ENCODE data around the gene CATSPERE.
"Not testable (repeated sequence)": the region's sequence is repeated elsewhere in the genome, so short reads cannot be mapped to it uniquely, and the experiment has no call there.

Gene CATSPERE

DNA sequence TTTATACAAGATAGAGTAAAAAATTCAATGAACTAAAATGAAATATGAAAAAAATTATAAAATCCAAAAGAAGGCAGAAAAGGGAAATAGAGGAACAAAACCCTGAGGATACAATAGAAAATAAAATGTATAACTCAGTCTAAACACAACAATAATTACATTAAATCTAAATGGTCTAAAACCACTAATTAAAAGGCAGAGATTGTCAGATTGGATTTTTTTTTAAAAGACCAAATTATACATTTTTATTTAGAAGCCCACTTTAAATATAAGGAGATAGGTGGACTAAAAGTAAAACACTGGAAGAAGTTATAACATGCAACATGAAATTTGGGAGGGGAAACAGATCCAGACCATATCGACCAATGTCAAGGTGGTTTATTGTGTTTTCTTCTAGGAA lies 95.2 kb downstream of the CATSPERE start:
- no peak for DNase-seq

DNA sequence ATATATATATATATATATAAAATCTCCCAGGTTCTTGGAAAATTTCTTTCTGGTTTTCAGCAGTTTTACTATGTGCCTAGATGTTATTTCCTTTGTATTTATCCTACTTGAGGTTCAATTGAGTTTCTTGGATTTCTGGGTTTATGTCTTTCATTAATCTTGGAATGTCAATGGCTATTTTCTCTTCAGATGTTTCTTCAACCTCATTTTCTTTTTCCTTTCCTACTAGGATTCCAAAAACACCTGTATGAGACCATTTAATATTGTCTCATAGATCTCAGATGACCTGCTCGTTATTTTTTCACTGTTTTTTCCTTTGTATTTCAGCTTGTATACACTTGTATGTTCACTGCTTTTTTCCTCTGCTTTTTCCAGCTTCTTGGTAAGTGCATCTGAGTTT lies 96.5 kb downstream of the CATSPERE start:
- DNase-seq: no peak

DNA sequence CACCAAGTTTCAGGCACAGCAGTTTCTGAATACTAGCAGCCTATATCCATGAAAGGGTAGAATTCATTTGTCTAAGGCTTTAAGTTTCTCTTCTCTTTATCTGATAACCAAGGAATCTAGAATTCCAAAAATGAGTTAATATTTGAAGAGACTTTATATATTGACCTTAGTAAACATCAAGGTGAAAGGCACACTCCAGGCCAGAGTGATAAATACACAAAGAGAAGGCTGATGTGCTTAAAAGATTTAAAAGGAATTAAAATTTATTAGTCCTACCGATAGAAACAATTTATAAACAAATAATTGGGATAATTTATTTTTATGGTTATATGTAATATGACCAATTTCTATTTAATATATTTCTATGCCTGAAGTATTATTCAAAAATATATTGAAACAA lies 98.5 kb downstream of the CATSPERE start:
- DNase-seq: no peak

DNA sequence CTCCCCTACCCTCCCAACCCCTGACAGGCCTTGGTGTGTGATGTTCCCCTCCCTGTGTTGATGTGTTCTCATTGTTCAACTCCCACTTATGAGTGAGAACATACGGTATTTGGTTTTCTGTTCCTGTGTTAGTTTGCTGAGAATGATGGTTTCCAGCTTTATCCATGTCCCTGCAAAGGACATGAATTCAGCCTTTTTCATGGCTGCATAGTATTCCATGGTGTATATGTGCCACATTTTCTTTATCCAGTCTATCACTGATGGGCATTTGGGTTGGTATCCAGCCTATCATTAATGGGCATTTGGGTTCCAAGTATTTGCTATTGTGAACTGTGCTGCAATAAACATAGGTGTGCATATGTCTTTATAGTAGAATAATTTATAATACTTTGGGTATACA lies 101.8 kb downstream of the CATSPERE start:
- not testable (repeated sequence) for DNase-seq

DNA sequence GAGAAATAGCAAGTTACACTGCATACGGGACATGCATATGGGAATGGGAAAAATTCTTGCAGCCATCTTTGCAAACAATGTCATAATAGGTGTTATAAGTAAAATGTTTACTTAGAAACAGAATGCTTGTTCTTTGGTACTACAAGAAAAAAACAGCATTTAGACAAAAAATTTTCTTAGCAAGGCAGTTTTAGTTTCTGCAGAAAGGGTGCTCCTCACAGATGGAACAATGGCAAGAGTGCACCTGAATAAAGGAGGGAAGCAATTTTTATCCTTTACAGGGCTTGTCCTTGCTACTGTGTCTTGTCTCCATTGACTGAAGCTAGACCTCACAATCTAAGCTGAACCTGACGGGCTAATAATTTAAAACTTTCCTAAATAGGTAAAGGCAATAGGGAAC lies 112.7 kb downstream of the CATSPERE start:
- no peak for DNase-seq

DNA sequence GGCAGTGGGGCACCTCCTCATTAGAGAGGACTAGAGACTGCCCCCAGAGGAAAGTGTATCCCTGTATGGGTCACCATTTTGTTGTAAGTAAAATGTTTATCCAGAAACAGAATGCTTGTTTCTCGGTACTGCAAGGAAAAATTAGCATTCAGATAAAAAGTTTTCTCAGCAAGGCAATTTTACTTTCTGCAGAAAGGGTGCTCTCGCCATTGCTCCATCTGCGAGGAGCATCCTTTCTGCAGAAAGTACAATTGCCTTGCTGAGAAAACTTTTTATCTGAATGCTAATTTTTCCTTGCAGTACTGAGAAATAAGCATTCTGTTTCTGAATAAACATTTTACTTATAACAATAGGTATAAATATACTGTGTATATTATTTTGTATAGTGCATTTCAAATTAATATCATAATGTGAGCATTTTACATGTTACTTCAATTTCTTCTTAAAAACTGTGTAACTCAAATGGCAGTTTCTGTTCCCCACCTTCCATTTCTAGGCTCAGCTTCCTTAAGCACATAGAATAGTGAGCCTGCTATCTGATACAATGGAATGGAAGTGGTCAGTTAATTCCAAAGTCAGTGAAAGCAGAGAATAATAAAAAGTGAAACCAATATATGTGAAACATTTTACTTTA lies 115.3 kb downstream of the CATSPERE start:
- no peak for DNase-seq

DNA sequence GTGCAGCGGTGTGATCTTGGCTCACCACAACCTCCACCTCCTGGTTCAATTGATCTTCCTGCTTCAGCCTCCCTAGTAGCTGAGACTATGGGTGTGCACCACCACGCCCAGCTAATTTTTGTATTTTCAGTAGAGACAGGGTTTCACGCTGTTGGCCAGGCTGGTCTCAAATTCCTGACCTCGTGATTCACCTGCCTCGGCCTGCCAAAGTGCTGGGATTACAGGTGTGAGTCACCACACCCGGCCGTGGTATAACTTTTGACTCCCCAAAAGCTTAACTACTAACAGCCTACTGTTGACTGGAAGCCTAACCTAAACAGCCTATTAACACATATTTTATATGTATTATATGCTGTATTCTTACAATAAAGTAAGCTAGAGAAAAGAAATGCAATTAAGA lies 117.1 kb downstream of the CATSPERE start:
- not testable (repeated sequence) for DNase-seq

DNA sequence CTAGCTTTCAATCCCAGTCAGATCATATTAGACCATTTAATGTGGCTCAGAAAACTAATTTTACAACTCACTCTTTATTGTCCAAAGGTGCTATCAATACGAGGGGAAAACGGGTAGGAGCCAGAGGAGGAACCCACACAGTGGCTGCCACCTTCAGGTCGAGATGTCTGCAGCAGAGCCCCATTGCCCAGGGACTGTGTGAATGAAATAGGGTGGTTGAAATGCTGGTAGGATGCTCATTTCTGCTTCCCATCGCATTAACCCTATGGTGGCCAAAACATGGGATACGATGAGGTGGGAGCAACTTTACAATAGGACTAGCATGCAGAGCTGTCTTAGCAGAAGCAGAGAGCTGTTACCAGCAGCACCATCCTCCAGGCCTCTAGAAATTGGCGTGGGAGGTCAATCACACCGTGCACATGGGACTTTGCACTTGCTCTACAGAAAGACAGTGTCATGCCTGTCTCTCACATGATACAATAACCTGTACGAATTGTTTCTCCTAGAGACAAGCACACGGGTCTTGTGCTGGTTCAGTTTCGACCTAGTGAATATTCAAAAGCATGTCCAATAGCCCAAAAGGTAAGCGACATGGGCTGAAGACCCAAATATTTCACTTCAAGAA lies 122.4 kb downstream of the CATSPERE start:
- DNase-seq: no peak

DNA sequence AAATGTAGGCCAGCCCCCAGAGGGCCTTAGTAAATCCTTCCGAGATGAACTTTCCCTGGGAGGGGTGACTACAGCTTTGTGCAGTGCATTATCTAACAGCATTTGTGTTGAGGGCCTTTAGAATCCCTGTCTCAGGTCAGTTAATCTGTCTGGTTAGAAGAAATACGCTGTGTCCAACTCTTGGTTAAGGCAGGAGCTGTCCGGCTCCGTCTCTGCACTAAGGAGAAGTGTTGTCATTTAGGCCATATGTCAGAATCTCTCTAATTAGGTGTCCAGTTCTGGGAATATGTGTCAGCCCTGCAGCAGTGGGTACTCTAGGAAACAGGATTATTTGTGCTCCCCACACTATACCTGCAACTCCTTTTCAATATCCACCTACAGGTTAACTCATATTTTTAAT lies 124.8 kb downstream of the CATSPERE start:
- no peak for DNase-seq

DNA sequence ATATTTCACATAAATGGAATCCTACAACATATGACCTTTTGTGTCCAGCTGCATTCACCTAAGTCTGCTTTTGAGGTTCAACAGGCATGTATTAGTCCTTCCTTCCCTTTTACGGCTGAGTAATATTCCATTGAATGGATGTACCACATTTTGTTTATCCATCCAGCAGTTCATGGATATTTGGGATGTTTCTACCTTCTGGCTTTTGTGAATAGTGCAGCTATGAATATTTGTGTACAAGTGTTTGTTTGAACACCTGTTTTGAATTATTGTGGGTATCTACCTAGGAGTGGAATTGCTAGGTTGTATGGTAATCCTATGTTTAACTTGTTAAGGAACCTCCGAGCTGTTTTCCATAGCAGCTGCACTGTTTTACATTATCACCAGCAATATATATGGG lies 129.6 kb downstream of the CATSPERE start:
- no peak for DNase-seq

DNA sequence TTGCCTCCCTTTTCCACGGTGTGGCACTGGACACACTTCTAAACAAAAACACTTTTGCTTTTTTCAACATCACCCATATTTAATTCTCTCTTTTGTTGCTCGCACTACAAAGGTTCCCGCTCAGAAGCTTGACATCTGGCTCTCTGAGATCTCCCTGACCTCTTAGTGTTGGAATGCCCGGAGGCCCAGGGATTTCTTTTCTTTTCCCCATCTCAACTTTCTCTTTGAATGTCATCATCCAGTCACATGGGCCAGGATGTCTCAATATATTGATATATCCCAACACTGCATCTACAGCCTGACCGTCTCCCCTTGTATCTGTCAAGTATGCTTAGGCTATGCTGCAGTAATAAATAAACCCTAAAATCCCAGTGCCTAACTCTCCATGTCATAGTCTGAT lies 137.5 kb downstream of the CATSPERE start:
- DNase-seq: no peak

DNA sequence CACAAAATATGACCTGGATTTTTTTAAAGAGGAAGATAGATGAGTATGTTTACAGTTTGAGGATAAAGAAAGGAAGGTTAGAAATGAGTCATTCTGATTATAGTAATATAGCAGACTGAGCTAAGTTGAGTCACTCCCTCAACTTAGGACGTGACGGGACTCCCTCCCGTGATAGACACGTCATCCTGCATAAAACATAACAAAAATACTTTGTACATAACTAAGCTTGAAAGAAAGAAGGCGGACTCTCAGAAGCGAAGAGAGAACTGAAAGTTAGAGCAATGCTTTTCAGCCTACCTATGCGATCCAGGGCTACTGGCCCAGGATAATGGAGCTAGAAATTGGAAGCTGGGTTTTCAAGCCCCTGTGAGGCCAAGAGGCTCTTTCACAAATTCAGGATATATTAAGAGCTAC lies 138.9 kb downstream of the CATSPERE start:
- peak; percentile 64 for DNase-seq

DNA sequence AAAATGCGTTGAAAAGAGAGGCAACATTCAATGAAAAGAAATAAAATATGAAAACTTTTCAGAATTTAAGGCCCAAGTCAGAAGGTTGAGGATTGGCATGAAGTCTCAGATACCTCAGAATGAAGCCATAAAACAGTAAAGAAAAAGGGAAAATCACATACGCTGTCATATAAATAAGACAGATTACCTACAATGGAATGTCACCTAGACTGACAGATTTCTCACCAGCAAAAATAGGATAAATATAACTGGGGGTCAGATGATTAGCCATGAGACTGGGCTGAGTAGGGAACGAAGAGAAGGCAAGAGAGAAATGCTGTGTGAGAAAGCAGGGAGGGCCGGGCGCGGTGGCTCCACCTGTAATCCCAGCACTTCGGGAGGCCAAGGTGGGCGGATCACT lies 140.3 kb downstream of the CATSPERE start:
- no peak for DNase-seq

DNA sequence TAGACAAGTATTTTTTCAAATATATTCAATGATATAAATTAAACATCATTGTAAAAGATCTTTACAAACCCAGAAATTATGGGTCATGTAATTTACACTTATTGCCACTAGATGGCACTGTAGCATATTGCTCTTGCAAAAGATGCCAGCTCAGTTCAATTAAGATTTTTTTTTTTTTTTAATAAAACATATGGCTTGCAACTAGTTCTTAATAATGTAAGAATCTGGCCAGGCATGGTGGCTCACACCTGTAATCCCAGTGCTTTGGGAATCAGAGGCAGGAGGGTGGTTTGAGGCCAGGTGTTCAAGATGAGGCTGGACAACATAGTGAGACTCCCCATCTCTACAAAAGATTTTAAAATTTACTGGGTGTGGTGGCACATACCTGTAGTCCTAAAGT lies 142.4 kb downstream of the CATSPERE start:
- DNase-seq: no peak

DNA sequence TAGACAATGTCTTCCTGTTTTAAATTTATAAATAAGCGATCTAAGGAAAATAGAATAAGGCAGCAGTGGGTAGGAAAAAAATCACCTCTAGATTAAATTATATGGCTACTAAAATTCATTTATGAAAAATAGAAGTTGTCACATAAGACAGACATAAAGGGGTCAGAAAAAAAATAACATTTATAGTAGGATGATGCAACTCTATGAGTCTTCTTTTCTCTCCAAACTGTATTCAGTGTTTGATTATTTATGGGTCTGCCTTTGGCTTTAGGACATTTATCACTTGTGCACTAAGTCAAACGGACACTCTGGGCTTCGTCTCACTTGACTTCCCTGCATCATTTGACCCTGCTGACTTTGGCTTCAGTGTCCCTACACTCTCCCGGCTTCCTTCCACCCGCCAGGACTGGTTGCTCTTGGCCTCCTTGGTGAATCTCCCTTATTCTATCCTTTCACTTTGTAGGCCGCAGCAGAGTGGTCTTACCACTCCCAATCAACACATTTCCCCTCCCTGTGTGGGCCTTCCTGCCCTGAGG lies 144.8 kb downstream of the CATSPERE start:
- DNase-seq: no peak

DNA sequence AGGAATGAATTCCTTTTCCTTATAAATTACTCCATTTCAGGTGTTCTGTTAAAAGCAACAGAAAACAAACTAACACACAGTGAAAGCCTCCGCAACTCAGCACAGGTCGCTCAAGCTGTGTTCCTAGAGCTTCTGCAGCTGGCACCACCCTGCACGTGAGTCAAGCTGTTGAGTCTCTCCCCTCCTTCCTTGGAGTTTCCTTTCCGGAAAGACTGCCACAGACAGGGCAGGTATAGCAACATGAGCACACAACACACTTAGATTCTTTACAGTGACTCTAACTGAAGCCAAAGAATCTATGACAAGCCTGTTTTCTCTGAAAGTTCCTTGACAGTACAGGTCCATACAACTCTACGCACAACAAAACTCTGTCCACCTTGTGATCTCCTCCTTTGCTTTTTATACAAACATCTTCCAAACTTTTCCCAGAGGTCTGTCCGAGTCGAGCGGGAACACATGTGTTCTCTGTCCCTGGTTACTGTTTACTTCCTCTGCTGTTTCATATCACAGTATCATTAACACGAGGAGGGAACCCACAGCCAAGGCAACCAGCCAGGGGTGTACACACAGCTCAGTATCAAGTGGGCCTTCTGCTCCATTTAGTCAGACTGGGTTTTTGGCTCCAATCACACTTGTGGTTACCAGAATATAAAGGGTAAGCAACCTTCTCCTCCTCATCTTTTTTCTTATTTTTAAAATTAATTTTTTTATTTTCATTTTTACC lies 153.2 kb downstream of the CATSPERE start:
- no peak for DNase-seq

DNA sequence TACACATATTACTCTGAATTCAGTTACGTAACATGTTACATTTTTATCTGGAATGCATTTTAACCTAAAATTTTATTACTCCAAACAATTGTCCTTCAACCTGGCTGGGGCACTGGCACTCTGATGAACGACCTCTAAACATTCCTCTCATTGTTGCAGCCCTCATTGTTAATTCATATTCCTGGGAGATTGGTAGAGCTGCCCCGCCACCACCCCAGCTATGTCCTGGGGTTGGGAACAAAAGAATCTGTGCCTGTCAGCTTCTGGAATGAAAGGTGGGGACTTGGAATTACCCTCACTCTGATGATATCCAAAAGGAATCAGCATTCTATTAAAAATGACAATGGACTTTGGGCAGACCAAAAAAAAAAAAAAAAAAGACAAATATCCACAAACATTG lies 153.8 kb downstream of the CATSPERE start:
- DNase-seq: no peak

DNA sequence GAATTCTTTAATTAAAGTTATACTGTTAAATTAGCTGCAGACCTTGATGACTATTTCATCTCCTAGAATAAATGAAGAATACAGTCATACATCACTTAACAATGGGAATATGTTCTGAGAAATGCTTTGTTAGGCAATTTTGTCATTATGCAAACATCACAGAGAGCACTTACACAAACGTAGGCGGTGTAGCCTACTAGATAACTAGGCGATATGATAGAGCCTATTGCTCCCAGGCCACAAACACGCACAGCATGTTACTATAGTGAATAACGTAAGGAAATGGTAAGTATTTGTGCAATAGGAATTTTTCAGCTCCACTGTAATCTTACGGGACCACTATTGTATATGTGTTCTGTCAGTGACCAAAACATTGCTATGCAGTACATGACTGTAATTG lies 154.2 kb downstream of the CATSPERE start:
- no peak for DNase-seq

DNA sequence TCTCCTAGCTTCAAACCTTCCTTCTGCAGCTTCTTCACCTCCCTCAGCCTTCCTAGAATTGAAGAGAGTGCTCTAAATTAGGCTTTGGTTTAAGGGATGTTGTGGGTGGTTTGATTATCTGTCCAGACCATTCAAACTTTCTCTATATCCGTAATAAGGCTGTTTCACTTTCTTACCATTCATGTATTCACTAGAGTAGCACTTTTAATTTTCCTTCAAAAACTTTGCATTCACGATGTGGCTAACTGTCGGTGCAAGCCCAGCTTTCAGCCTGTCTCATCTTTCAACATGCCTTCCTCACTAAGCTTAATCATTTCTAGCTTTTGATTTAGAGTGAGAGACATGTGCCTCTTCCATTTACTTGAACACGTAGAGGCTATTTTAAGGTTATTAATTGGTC lies 165.6 kb downstream of the CATSPERE start:
- no peak for DNase-seq

DNA sequence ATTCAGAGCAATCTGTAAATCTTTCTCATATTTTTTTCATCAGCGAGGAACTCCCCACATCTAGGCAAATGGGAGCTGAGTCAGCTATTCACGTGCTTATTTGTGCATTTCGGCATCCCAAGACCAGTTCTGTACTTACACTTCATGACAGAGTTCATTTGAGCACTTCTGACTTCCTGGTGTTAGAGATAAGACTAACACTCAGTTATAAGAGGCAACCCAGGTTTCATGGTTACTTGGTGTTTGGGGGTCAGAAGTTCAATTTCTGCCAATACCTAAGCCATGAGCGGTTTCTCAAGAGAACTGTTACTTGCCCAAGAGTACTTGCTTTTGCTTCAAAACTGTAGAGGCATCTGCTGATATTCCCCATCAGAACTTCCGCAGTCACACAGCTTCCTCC lies 167.7 kb downstream of the CATSPERE start:
- no peak for DNase-seq

DNA sequence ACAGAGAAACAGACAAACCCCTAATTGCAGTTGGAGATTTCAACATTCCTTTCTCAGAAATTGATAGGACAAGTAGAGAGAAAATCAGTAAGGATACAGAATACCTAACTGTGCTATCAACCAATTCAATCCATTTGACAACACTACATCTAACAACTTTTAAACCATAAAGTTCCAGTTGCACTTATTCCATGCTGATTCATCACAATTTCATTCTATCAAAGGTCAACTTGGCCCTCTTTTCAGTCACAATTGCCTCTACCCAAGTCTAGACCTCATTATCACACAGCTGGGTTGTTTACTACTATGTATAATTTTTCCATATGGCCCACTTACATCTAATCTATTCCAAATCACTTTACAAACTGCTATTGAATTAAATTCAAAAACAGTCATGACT lies 172.1 kb downstream of the CATSPERE start:
- no peak for DNase-seq

DNA sequence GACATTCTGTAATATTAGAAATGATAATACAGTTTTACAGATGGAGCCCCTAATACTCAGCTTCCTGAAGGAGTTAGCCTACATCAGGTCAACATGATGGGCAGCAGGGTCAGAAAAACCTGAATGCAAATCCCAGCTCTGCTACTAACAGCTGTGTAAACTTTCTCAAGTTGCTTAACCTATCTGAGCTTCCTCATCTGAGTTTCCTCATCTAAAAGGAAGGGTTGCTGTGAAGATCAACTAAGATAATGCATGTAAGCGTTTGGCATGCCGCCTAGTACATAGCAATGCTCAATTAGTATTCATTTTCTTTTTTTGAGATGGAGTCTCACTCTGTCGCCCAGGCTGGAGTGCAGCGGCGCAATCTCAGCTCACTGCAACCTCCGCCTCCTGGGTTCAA lies 173.5 kb downstream of the CATSPERE start:
- no peak for DNase-seq

DNA sequence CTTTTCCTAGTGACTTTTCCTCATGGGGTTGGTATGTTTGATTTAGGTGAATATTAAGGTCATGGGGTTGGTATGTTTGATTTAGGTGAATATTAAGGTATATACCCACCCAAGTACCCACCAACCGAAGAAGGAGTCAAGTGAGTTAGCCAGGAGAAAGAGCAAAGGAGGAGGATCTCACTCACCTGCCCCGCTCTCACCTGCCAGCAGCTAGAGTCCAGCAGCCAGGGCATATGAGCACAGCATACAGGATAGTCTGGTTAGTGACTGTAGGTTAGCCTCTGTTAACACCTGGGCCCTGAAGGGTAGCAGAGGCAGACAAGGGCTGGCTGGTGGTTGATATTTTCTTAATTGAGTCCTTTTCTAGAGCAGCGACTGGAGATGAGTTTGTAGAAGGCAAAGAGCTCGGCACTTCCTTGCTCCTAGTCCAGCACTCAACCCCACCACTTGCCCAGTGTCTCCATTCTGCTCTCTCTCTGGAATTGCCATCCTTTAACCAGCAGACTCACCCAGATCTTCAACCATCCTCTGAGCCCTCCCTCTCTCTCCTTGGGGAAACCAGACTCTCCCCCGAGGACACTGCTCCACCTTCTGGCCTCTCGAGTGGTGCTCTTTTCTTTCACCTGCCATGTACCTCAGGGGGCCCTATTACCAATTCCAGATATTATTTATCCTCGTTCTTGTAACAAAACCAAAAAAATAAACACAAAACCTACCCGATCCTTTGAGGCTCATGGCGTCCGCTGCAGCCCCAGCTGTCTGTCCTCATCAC lies 175.6 kb downstream of the CATSPERE start:
- no peak for DNase-seq

Measured in stimulated activated CD4-positive, alpha-beta T cell treated with anti-CD3 and anti-CD28 coated beads, Interleukin-1b, Interleukin-23, amount 100 ng/mL, for 48 hours (primary cell).